GM23338 (cell line): Measurements from ENCODE around the gene TMEM14A.

Experiments
- CREB1 ChIP-seq: fragments of 250-450 bp; sonication (Bioruptor Pico); IDR thresholded peaks from 2 replicates; pipeline ENCODE4 v1.5.0; 2020; ENCODE audit warnings: low read depth, mild to moderate bottlenecking, moderate library complexity
- EZH2 ChIP-seq: fragments of 200-600 bp; sonication (generic); IDR thresholded peaks from one replicate; pipeline ENCODE4 v1.8.0; 2017; ENCODE audit warnings: antibody characterized with exemption, mild to moderate bottlenecking, low read depth; ENCODE audit not compliant: unreplicated experiment
- EZH2phosphoT487 ChIP-seq: fragments of 200-600 bp; sonication (generic); IDR thresholded peaks from one replicate; pipeline ENCODE4 v1.8.1; 2018; ENCODE audit warnings: antibody characterized with exemption; ENCODE audit not compliant: unreplicated experiment
- JUNB ChIP-seq: IDR thresholded peaks from one replicate; pipeline ENCODE4 v1.6.1; 2016; ENCODE audit warnings: antibody characterized with exemption; ENCODE audit not compliant: unreplicated experiment
- NANOG ChIP-seq: IDR thresholded peaks from 2 replicates; pipeline ENCODE4 v1.6.1; 2016; ENCODE audit warnings: antibody characterized with exemption, borderline replicate concordance
- POLR2AphosphoS5 ChIP-seq: IDR thresholded peaks from 2 replicates; pipeline ENCODE4 v1.6.1; 2016; ENCODE audit warnings: antibody characterized with exemption, low read depth
- STAT1 ChIP-seq: IDR thresholded peaks from one replicate; pipeline ENCODE4 v1.6.1; 2016; ENCODE audit warnings: antibody characterized with exemption; ENCODE audit not compliant: unreplicated experiment
- ZNF114 ChIP-seq: fragments of 250-450 bp; sonication (Bioruptor Pico); IDR thresholded peaks from 2 replicates; pipeline ENCODE4 v1.5.0; 2020; ENCODE audit warnings: mild to moderate bottlenecking, moderate library complexity
- ZNF331 ChIP-seq: fragments of 250-450 bp; sonication (Bioruptor Pico); IDR thresholded peaks from 2 replicates; pipeline ENCODE4 v1.5.0; 2020; ENCODE audit warnings: low read depth, mild to moderate bottlenecking, moderate library complexity
- TF ChIP-seq, protein P1 (sequence below), 2 experiments: fragments of 200-600 bp in 1 of 2; sonication (generic) in 1 of 2; conservative IDR thresholded peaks; 2 replicates each; pipeline versions ENCODE4 v1.5.1 to v1.6.1; 2016 to 2017; ENCODE audit warnings: antibody characterized with exemption in 2 of 2, low read depth in 2 of 2, mild to moderate bottlenecking in 2 of 2, moderate library complexity in 1 of 2
- TF ChIP-seq, protein P2 (sequence below): IDR thresholded peaks from 2 replicates; pipeline ENCODE4 v1.6.1; 2016; ENCODE audit warnings: antibody characterized with exemption
- TF ChIP-seq, protein P3 (sequence below): IDR thresholded peaks from one replicate; pipeline ENCODE4 v1.6.1; 2018; ENCODE audit warnings: antibody characterized with exemption; ENCODE audit not compliant: unreplicated experiment
- TF ChIP-seq, protein P4 (sequence below): fragments of 250-450 bp; sonication (Bioruptor Pico); IDR thresholded peaks from 2 replicates; pipeline ENCODE4 v1.5.0; 2020; ENCODE audit warnings: mild to moderate bottlenecking, moderate library complexity

- TF ChIP-seq CREB1 (CRISPR knock-in tag): no peak
- TF ChIP-seq, protein P1, sequence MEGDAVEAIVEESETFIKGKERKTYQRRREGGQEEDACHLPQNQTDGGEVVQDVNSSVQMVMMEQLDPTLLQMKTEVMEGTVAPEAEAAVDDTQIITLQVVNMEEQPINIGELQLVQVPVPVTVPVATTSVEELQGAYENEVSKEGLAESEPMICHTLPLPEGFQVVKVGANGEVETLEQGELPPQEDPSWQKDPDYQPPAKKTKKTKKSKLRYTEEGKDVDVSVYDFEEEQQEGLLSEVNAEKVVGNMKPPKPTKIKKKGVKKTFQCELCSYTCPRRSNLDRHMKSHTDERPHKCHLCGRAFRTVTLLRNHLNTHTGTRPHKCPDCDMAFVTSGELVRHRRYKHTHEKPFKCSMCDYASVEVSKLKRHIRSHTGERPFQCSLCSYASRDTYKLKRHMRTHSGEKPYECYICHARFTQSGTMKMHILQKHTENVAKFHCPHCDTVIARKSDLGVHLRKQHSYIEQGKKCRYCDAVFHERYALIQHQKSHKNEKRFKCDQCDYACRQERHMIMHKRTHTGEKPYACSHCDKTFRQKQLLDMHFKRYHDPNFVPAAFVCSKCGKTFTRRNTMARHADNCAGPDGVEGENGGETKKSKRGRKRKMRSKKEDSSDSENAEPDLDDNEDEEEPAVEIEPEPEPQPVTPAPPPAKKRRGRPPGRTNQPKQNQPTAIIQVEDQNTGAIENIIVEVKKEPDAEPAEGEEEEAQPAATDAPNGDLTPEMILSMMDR (conservative IDR thresholded peaks at IDR 0.05; ENCODE audit: low read depth in 2 of 2): no peak
- no peak for TF ChIP-seq EZH2phosphoT487
- no peak for TF ChIP-seq POLR2AphosphoS5
- TF ChIP-seq, protein P2, sequence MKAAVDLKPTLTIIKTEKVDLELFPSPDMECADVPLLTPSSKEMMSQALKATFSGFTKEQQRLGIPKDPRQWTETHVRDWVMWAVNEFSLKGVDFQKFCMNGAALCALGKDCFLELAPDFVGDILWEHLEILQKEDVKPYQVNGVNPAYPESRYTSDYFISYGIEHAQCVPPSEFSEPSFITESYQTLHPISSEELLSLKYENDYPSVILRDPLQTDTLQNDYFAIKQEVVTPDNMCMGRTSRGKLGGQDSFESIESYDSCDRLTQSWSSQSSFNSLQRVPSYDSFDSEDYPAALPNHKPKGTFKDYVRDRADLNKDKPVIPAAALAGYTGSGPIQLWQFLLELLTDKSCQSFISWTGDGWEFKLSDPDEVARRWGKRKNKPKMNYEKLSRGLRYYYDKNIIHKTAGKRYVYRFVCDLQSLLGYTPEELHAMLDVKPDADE: no peak
- TF ChIP-seq EZH2: no peak
- TF ChIP-seq, protein P3, sequence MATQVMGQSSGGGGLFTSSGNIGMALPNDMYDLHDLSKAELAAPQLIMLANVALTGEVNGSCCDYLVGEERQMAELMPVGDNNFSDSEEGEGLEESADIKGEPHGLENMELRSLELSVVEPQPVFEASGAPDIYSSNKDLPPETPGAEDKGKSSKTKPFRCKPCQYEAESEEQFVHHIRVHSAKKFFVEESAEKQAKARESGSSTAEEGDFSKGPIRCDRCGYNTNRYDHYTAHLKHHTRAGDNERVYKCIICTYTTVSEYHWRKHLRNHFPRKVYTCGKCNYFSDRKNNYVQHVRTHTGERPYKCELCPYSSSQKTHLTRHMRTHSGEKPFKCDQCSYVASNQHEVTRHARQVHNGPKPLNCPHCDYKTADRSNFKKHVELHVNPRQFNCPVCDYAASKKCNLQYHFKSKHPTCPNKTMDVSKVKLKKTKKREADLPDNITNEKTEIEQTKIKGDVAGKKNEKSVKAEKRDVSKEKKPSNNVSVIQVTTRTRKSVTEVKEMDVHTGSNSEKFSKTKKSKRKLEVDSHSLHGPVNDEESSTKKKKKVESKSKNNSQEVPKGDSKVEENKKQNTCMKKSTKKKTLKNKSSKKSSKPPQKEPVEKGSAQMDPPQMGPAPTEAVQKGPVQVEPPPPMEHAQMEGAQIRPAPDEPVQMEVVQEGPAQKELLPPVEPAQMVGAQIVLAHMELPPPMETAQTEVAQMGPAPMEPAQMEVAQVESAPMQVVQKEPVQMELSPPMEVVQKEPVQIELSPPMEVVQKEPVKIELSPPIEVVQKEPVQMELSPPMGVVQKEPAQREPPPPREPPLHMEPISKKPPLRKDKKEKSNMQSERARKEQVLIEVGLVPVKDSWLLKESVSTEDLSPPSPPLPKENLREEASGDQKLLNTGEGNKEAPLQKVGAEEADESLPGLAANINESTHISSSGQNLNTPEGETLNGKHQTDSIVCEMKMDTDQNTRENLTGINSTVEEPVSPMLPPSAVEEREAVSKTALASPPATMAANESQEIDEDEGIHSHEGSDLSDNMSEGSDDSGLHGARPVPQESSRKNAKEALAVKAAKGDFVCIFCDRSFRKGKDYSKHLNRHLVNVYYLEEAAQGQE: no peak
- no peak for TF ChIP-seq ZNF331
- TF ChIP-seq ZNF114 (CRISPR knock-in tag): no peak
- TF ChIP-seq NANOG: no peak
- no peak for TF ChIP-seq JUNB
- no peak for TF ChIP-seq STAT1
- TF ChIP-seq, protein P4, sequence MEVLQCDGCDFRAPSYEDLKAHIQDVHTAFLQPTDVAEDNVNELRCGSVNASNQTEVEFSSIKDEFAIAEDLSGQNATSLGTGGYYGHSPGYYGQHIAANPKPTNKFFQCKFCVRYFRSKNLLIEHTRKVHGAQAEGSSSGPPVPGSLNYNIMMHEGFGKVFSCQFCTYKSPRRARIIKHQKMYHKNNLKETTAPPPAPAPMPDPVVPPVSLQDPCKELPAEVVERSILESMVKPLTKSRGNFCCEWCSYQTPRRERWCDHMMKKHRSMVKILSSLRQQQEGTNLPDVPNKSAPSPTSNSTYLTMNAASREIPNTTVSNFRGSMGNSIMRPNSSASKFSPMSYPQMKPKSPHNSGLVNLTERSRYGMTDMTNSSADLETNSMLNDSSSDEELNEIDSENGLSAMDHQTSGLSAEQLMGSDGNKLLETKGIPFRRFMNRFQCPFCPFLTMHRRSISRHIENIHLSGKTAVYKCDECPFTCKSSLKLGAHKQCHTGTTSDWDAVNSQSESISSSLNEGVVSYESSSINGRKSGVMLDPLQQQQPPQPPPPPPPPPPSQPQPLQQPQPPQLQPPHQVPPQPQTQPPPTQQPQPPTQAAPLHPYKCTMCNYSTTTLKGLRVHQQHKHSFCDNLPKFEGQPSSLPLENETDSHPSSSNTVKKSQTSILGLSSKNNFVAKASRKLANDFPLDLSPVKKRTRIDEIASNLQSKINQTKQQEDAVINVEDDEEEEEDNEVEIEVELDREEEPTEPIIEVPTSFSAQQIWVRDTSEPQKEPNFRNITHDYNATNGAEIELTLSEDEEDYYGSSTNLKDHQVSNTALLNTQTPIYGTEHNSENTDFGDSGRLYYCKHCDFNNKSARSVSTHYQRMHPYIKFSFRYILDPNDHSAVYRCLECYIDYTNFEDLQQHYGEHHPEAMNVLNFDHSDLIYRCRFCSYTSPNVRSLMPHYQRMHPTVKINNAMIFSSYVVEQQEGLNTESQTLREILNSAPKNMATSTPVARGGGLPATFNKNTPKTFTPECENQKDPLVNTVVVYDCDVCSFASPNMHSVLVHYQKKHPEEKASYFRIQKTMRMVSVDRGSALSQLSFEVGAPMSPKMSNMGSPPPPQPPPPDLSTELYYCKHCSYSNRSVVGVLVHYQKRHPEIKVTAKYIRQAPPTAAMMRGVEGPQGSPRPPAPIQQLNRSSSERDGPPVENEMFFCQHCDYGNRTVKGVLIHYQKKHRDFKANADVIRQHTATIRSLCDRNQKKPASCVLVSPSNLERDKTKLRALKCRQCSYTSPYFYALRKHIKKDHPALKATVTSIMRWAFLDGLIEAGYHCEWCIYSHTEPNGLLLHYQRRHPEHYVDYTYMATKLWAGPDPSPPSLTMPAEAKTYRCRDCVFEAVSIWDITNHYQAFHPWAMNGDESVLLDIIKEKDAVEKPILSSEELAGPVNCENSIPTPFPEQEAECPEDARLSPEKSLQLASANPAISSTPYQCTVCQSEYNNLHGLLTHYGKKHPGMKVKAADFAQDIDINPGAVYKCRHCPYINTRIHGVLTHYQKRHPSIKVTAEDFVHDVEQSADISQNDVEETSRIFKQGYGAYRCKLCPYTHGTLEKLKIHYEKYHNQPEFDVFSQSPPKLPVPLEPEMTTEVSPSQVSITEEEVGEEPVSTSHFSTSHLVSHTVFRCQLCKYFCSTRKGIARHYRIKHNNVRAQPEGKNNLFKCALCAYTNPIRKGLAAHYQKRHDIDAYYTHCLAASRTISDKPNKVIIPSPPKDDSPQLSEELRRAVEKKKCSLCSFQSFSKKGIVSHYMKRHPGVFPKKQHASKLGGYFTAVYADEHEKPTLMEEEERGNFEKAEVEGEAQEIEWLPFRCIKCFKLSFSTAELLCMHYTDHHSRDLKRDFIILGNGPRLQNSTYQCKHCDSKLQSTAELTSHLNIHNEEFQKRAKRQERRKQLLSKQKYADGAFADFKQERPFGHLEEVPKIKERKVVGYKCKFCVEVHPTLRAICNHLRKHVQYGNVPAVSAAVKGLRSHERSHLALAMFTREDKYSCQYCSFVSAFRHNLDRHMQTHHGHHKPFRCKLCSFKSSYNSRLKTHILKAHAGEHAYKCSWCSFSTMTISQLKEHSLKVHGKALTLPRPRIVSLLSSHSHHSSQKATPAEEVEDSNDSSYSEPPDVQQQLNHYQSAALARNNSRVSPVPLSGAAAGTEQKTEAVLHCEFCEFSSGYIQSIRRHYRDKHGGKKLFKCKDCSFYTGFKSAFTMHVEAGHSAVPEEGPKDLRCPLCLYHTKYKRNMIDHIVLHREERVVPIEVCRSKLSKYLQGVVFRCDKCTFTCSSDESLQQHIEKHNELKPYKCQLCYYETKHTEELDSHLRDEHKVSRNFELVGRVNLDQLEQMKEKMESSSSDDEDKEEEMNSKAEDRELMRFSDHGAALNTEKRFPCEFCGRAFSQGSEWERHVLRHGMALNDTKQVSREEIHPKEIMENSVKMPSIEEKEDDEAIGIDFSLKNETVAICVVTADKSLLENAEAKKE: no peak
Measured at GRCh38 chr6:52725535-52726192, 54.8 kb downstream of the TMEM14A start.
